Neuronal stem cell (in vitro differentiated cells): ENCODE results near the gene MPP4. TPM values are rescaled to one million over a fixed set of nuclear protein-coding genes. Genes with fewer than 3 reads are reported as not detected.
A peak's percentile ranks its signal among the peaks of the same experiment; 100 is the strongest.

Experiments
- DNase-seq: peaks from one replicate; pipeline ENCODE4 v3.0.0-alpha.2; 2013; ENCODE audit warnings: low spot score
- H2AFZ ChIP-seq: one replicate; pipeline ENCODE4 v1.6.1; 2013; ENCODE audit warnings: mild to moderate bottlenecking, low read length, inconsistent platforms
- H2AK5ac ChIP-seq: 2 replicates; pipeline ENCODE4 v1.6.1; 2013; ENCODE audit warnings: low read depth, mild to moderate bottlenecking, inconsistent platforms, low read length, moderate library complexity, mixed read lengths
- H2BK120ac ChIP-seq: 2 replicates; pipeline ENCODE4 v1.6.1; 2013; ENCODE audit warnings: low read depth, mild to moderate bottlenecking, inconsistent platforms, low read length, moderate library complexity, mixed read lengths
- H2BK12ac ChIP-seq: one replicate; pipeline ENCODE4 v1.6.1; 2013; ENCODE audit warnings: low read length, inconsistent platforms
- H2BK15ac ChIP-seq: 2 replicates; pipeline ENCODE4 v1.6.1; 2013; ENCODE audit warnings: mild to moderate bottlenecking, low read length, inconsistent platforms, mixed read lengths
- H2BK5ac ChIP-seq: one replicate; pipeline ENCODE4 v1.6.1; 2013; ENCODE audit warnings: inconsistent platforms, mild to moderate bottlenecking, low read length, moderate library complexity
- H3K14ac ChIP-seq: one replicate; pipeline ENCODE4 v1.6.1; 2013; ENCODE audit warnings: low read length, inconsistent platforms
- H3K18ac ChIP-seq: 2 replicates; pipeline ENCODE4 v1.6.1; 2013; ENCODE audit warnings: low read length, inconsistent platforms
- H3K23ac ChIP-seq: 2 replicates; pipeline ENCODE4 v1.6.1; 2013; ENCODE audit warnings: low read depth, mild to moderate bottlenecking, mixed read lengths, low read length, inconsistent platforms; ENCODE audit not compliant: poor library complexity
- H3K27ac ChIP-seq: replicated peaks from 3 replicates; pipeline ENCODE4 v1.5.1; 2013; ENCODE audit warnings: low read length, inconsistent platforms
- H3K27me3 ChIP-seq, 3 experiments: 2 replicates each; pipeline ENCODE4 v1.6.1; 2013; ENCODE audit warnings: low read length in 3 of 3, mild to moderate bottlenecking in 2 of 3, inconsistent platforms in 1 of 3, low read depth in 1 of 3, mixed read lengths in 1 of 3, moderate library complexity in 1 of 3; ENCODE audit not compliant: control insufficient read depth in 3 of 3, insufficient read depth in 3 of 3
- H3K36me3 ChIP-seq, 2 donors: replicated peaks in 1 of 2; 2 replicates each; pipeline ENCODE4 v1.6.1; 2013; ENCODE audit warnings: low read length in 2 of 2; ENCODE audit not compliant: control insufficient read depth in 2 of 2, insufficient read depth in 2 of 2
- H3K4ac ChIP-seq: 2 replicates; pipeline ENCODE4 v1.6.1; 2013; ENCODE audit warnings: inconsistent platforms, mild to moderate bottlenecking, low read length, moderate library complexity
- H3K4me1 ChIP-seq, 2 donors: 1 replicate in 1 of 2; 2 replicates in 1 of 2; pipeline ENCODE4 v1.6.1; 2013; ENCODE audit warnings: low read length in 2 of 2, low read depth in 1 of 2; ENCODE audit not compliant: control insufficient read depth in 2 of 2, insufficient read depth in 1 of 2
- H3K4me2 ChIP-seq: one replicate; pipeline ENCODE4 v1.6.1; 2013; ENCODE audit warnings: mild to moderate bottlenecking, low read length, inconsistent platforms; ENCODE audit not compliant: insufficient read depth, poor library complexity, severe bottlenecking
- H3K4me3 ChIP-seq, 2 donors: 2 replicates each; pipeline ENCODE4 v1.5.1; 2013; ENCODE audit warnings: low read length in 2 of 2, mild to moderate bottlenecking in 2 of 2, inconsistent platforms in 1 of 2, moderate library complexity in 1 of 2
- H3K79me1 ChIP-seq: one replicate; pipeline ENCODE4 v1.6.1; 2013; ENCODE audit warnings: low read depth, mild to moderate bottlenecking, inconsistent platforms, low read length, moderate library complexity
- H3K9ac ChIP-seq: one replicate; pipeline ENCODE4 v1.6.1; 2013; ENCODE audit warnings: mild to moderate bottlenecking, low read depth, low read length, inconsistent platforms; ENCODE audit not compliant: poor library complexity
- H3K9me3 ChIP-seq, 2 donors: replicated peaks in 1 of 2; 2 replicates each; pipeline versions ENCODE3 to v1.6.1; 2013; ENCODE audit warnings: low read length in 2 of 2, mild to moderate bottlenecking in 2 of 2, inconsistent platforms in 1 of 2, low read depth in 1 of 2, mixed read lengths in 1 of 2, moderate library complexity in 1 of 2; ENCODE audit not compliant: control insufficient read depth in 2 of 2, insufficient read depth in 1 of 2
- H4K8ac ChIP-seq: one replicate; pipeline ENCODE4 v1.6.1; 2013; ENCODE audit warnings: low read depth, mild to moderate bottlenecking, inconsistent platforms, low read length, moderate library complexity
- H4K91ac ChIP-seq: one replicate; pipeline ENCODE4 v1.6.1; 2013; ENCODE audit warnings: low read length, low read depth, mild to moderate bottlenecking, inconsistent platforms; ENCODE audit not compliant: poor library complexity
- WGBS, 2 donors: extraction: QIAGEN DNeasy Blood & Tissue Kit; methylation state at CpG; one replicate each; pipeline ENCODE4 v1.1.7; 2013; ENCODE audit warnings: missing lambda C conversion rate in 2 of 2, mixed read lengths in 1 of 2; ENCODE audit not compliant: insufficient read length in 2 of 2, insufficient replicate concordance in 1 of 2; ENCODE audit errors: extremely low coverage in 2 of 2; 5-methylcytosine and 5-hydroxymethylcytosine counted together
- small RNA-seq: library from polyadenylated mRNA; stranded (forward); fragments of <200 nt; extraction: miRNeasy Mini kit (QIAGEN cat#:217004); gene quantifications from one replicate; pipeline ENCODE3, GENCODE V24; 2013; ENCODE audit not compliant: insufficient read depth

Gene MPP4

DNA sequence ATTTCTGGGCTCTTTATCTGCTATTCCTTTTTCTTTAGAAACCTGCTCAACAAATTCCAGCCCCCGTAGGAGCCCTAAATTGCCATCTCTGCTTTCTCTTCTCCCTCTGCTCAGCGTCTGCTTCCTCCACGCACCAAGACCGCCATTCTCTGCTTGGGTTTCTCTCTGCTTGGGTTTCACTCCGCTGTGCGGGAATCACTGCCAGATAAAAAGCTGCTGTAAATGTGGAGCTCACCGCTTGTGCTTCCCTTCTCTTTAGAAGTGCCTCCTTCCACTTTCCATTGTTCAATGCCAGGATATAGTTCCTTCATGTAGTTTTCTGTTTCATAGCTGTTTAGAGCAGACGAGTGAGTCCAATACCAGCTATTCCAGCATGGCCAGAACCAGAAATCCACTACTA, 101.0 kb downstream of the MPP4 start:
- no peak overlapping the region for H4K8ac ChIP-seq
- H3K23ac ChIP-seq, result no peak overlapping the region
- no peak overlapping the region for H2AK5ac ChIP-seq
- DNase-seq, result no peak
- H3K9ac ChIP-seq, result no peak overlapping the region
- no peak overlapping the region for H3K18ac ChIP-seq
- no CpG with 5 or more reads among the region's 8 CpGs for WGBS, 2 donors
- no peak overlapping the region for H3K4ac ChIP-seq
- H2BK5ac ChIP-seq, result no peak overlapping the region
- no peak overlapping the region for H2BK120ac ChIP-seq
- H3K9me3 ChIP-seq, result peaks cover 0 to 5% of the 10 kb centered on the region in 2 donors
- no peak overlapping the region for H2BK15ac ChIP-seq
- H3K4me1 ChIP-seq, result no peaks in the 10 kb centered on the region
- H3K27me3 ChIP-seq, result peaks cover 0 to 3% (median 0%) of the 10 kb centered on the region in 3 experiments
- H2BK12ac ChIP-seq, result no peak overlapping the region
- H3K36me3 ChIP-seq, result no peaks in the 10 kb centered on the region
- no peak overlapping the region for H3K27ac ChIP-seq
- H3K14ac ChIP-seq, result no peak overlapping the region
- no peaks in the 10 kb centered on the region for H3K79me1 ChIP-seq
- peak overlapping the region; percentile 66 for H2AFZ ChIP-seq
- no peak overlapping the region for H3K4me2 ChIP-seq
- no peak overlapping the region for H4K91ac ChIP-seq
- no peak overlapping the region for H3K4me3 ChIP-seq

Small RNA genes lying within 50 kb of the gene (small RNA-seq; reads per million reads assigned to genes)
- not detected for gene RNU6-651P
